ENCODE data around the gene PRMT7.

PRMT7 gene

GRCh38 chr16:68376590-68376989 lies 65.8 kb downstream of the PRMT7 start:
- DNase-seq (ENCODE audit: low spot score): no peak

- DNase-seq (ENCODE audit: low spot score): no peak
Observed at GRCh38 chr16:68377221-68377620, 66.4 kb downstream of the PRMT7 start.

GRCh38 chr16:68377667-68378393 lies 67.0 kb downstream of the PRMT7 start:
- no peak for DNase-seq (ENCODE audit: low spot score)

GRCh38 chr16:68378436-68379415 lies 67.9 kb downstream of the PRMT7 start:
- no peak for DNase-seq (ENCODE audit: low spot score)

GRCh38 chr16:68379472-68380347 lies 68.9 kb downstream of the PRMT7 start:
- no peak for DNase-seq (ENCODE audit: low spot score)

GRCh38 chr16:68380348-68380670 lies 69.5 kb downstream of the PRMT7 start:
- DNase-seq (ENCODE audit: low spot score): no peak

- DNase-seq (ENCODE audit: low spot score): no peak
Observed at GRCh38 chr16:68380676-68381362, 70.0 kb downstream of the PRMT7 start.

GRCh38 chr16:68381363-68381724 lies 70.5 kb downstream of the PRMT7 start:
- no peak for DNase-seq (ENCODE audit: low spot score)

GRCh38 chr16:68382296-68382718 lies 71.5 kb downstream of the PRMT7 start:
- DNase-seq (ENCODE audit: low spot score): no peak

- DNase-seq (ENCODE audit: low spot score): no peak
Observed at GRCh38 chr16:68383858-68384257, 73.0 kb downstream of the PRMT7 start.

GRCh38 chr16:68384288-68385161 lies 73.7 kb downstream of the PRMT7 start:
- no peak for DNase-seq (ENCODE audit: low spot score)

- no peak for DNase-seq (ENCODE audit: low spot score)
Observed at GRCh38 chr16:68385371-68385770, 74.6 kb downstream of the PRMT7 start.

GRCh38 chr16:68386628-68387027 lies 75.8 kb downstream of the PRMT7 start:
- no peak for DNase-seq (ENCODE audit: low spot score)

- DNase-seq (ENCODE audit: low spot score): no peak
Observed at GRCh38 chr16:68387301-68387700, 76.5 kb downstream of the PRMT7 start.

GRCh38 chr16:68388124-68388523 lies 77.3 kb downstream of the PRMT7 start:
- no peak for DNase-seq (ENCODE audit: low spot score)

GRCh38 chr16:68389006-68389405 lies 78.2 kb downstream of the PRMT7 start:
- no peak for DNase-seq (ENCODE audit: low spot score)

- no peak for DNase-seq (ENCODE audit: low spot score)
Observed at GRCh38 chr16:68389750-68390371, 79.0 kb downstream of the PRMT7 start.

GRCh38 chr16:68393333-68393732 lies 82.5 kb downstream of the PRMT7 start:
- DNase-seq (ENCODE audit: low spot score): no peak

- no peak for DNase-seq (ENCODE audit: low spot score)
Observed at GRCh38 chr16:68395167-68395786, 84.5 kb downstream of the PRMT7 start.

- DNase-seq (ENCODE audit: low spot score): no peak
Observed at GRCh38 chr16:68395815-68396214, 85.0 kb downstream of the PRMT7 start.

All from RKO (cell line).